GM12878 (cell line): ENCODE data around the gene CACFD1. TPM values are rescaled to one million over a fixed set of nuclear protein-coding genes. Genes with fewer than 3 reads are reported as not detected.

Experiments used
- ATAC-seq: fragments of 200-7000 bp; cut with Tn5 transposase; 3 replicates; pipeline ENCODE4 v1.9.1; 2020; ENCODE audit warnings: mild to moderate bottlenecking, moderate library complexity
- BruUV-seq: library from RNA; stranded (reverse); fragments of 400-500 nt; replicated peaks from 2 replicates; lab custom pipeline; 2021; lab: Mats Ljungman, UMichigan
- CTCF ChIA-PET: fragments of 300-600 bp; sonication (Branson Sonifier 250); formaldehyde crosslinking; extraction: SDS; loops from one replicate; lab custom pipeline; 2021; ENCODE audit warnings: inconsistent platforms; lab: Yijun Ruan, JAX
- POLR2A ChIA-PET: fragments of 350-600 bp; formaldehyde crosslinking; extraction: SDS; loops from one replicate; lab custom pipeline; 2021; ENCODE audit warnings: inconsistent platforms; lab: Charles Lee
- RAD21 ChIA-PET: fragments of 300-600 bp; sonication (Branson Sonifier 250); formaldehyde crosslinking; loops from one replicate; lab custom pipeline; 2023; ENCODE audit warnings: antibody characterized with exemption; ENCODE audit not compliant: unreplicated experiment; lab: Charles Lee
- SMC1A ChIA-PET: fragments of 300-600 bp; sonication (Branson Sonifier 250); formaldehyde crosslinking; loops from one replicate; lab custom pipeline; 2023; ENCODE audit not compliant: unreplicated experiment, uncharacterized antibody; lab: Charles Lee
- DNase-seq: peaks from one replicate; pipeline ENCODE4 v3.0.0-alpha.2; 2011; ENCODE audit warnings: low read depth, low spot score
- FAIRE-seq: peaks from 3 replicates; lab custom pipeline; 2011; peaks lifted over from hg19 to GRCh38; lab: Jason Lieb, UNC
- H2AFZ ChIP-seq: 2 replicates; pipeline ENCODE4 v1.6.0; 2011; ENCODE audit warnings: low read depth, low read length, control low read depth; ENCODE audit not compliant: control insufficient read depth
- H3K27ac ChIP-seq: 2 replicates; pipeline ENCODE4 v1.5.1; 2011; ENCODE audit warnings: control low read depth; ENCODE audit not compliant: control insufficient read depth, insufficient read depth
- H3K27me3 ChIP-seq, 2 experiments: replicated peaks in 1 of 2; 2 replicates each; pipeline versions ENCODE4 v1.6.0 to v1.6.1; 2011; ENCODE audit warnings: low read length in 1 of 2; ENCODE audit not compliant: control insufficient read depth in 2 of 2, insufficient read depth in 2 of 2
- H3K36me3 ChIP-seq, 2 experiments: 2 replicates each; pipeline ENCODE4 v1.5.1; 2011; ENCODE audit warnings: low read length in 1 of 2; ENCODE audit not compliant: control insufficient read depth in 2 of 2, insufficient read depth in 2 of 2
- H3K4me1 ChIP-seq: 2 replicates; pipeline ENCODE4 v1.6.1; 2011; ENCODE audit warnings: mild to moderate bottlenecking, low read length, moderate library complexity, mixed read lengths; ENCODE audit not compliant: control insufficient read depth, insufficient read depth
- H3K4me2 ChIP-seq: 2 replicates; pipeline ENCODE4 v1.6.0; 2011; ENCODE audit warnings: control low read depth; ENCODE audit not compliant: control insufficient read depth, insufficient read depth
- H3K4me3 ChIP-seq: fragments of 200-600 bp; sonication (generic); 2 replicates; pipeline ENCODE4 v1.5.1; 2016
- H3K79me2 ChIP-seq: 2 replicates; pipeline ENCODE4 v1.6.0; 2011; ENCODE audit warnings: low read length; ENCODE audit not compliant: control insufficient read depth, insufficient read depth
- H3K9ac ChIP-seq: 2 replicates; pipeline ENCODE4 v1.8.0; 2011; ENCODE audit warnings: low read length, control low read depth, mixed read lengths; ENCODE audit not compliant: control insufficient read depth, insufficient read depth
- H3K9me3 ChIP-seq: replicated peaks from 3 replicates; pipeline ENCODE4 v1.5.1; 2011; ENCODE audit warnings: mild to moderate bottlenecking, low read length; ENCODE audit not compliant: control insufficient read depth, insufficient read depth
- H4K20me1 ChIP-seq: 2 replicates; pipeline ENCODE4 v1.6.0; 2011; ENCODE audit not compliant: control insufficient read depth, insufficient read depth
- ATF3 ChIP-seq: IDR thresholded peaks from 2 replicates; pipeline ENCODE4 v1.6.1; 2011; ENCODE audit warnings: low read depth, mild to moderate bottlenecking, low read length, moderate library complexity, borderline replicate concordance; ENCODE audit errors: extremely low read depth
- BRCA1 ChIP-seq: IDR thresholded peaks from 2 replicates; pipeline ENCODE4 v1.6.1; 2011; ENCODE audit warnings: low read depth, low read length, improper control_type of control experiment
- GATAD2B ChIP-seq: fragments of 450-650 bp; conservative IDR thresholded peaks from 2 replicates; pipeline ENCODE4 v1.6.1; 2017; ENCODE audit warnings: low read depth, mild to moderate bottlenecking, moderate library complexity
- MEF2B ChIP-seq: fragments of 450-650 bp; IDR thresholded peaks from 2 replicates; pipeline ENCODE4 v1.6.1; 2018; ENCODE audit warnings: mild to moderate bottlenecking, moderate library complexity; ENCODE audit not compliant: partially characterized antibody, poor library complexity, severe bottlenecking
- PAX8 ChIP-seq: fragments of 450-650 bp; IDR thresholded peaks from 2 replicates; pipeline ENCODE4 v1.6.1; 2017; ENCODE audit warnings: mild to moderate bottlenecking, moderate library complexity
- PKNOX1 ChIP-seq: fragments of 450-650 bp; IDR thresholded peaks from 2 replicates; pipeline ENCODE4 v1.6.1; 2016; ENCODE audit warnings: mild to moderate bottlenecking
- POLR2AphosphoS5 ChIP-seq: IDR thresholded peaks from 2 replicates; pipeline ENCODE4 v1.6.1; 2011; ENCODE audit warnings: mild to moderate bottlenecking, low read length, inconsistent platforms
- SKIL ChIP-seq: fragments of 450-650 bp; IDR thresholded peaks from 2 replicates; pipeline ENCODE4 v1.6.1; 2017; ENCODE audit warnings: mild to moderate bottlenecking, low read depth, inconsistent platforms; ENCODE audit not compliant: poor library complexity, severe bottlenecking
- SMAD5 ChIP-seq: IDR thresholded peaks from 2 replicates; pipeline ENCODE4 v1.6.1; 2016; ENCODE audit warnings: antibody characterized with exemption, low read depth
- TAF1 ChIP-seq: IDR thresholded peaks from 2 replicates; pipeline ENCODE4 v1.6.1; 2011; ENCODE audit warnings: mild to moderate bottlenecking, low read depth, low read length, borderline replicate concordance
- ZBTB33 ChIP-seq: fragments of 450-650 bp; IDR thresholded peaks from 2 replicates; pipeline ENCODE4 v1.6.1; 2017; ENCODE audit warnings: mild to moderate bottlenecking
- ZNF274 ChIP-seq: IDR thresholded peaks from one replicate; pipeline ENCODE4 v1.8.0; 2011; ENCODE audit not compliant: insufficient read length, insufficient read depth
- WGBS: methylation state at CpG from one replicate; pipeline ENCODE4 v1.1.6; 2016; ENCODE audit warnings: low lambda C conversion rate; ENCODE audit not compliant: insufficient replicate concordance, insufficient coverage; ENCODE audit errors: missing lambda C conversion rate; 5-methylcytosine and 5-hydroxymethylcytosine counted together
- in situ Hi-C: fragments of 300-500 bp; cut with MboI; formaldehyde crosslinking; loops from 9 replicates; pipeline ENCODE4 v1.14.3; 2018; ENCODE audit warnings: mixed read lengths
- intact Hi-C: fragments of 100-400 bp; cut with micrococcal nuclease; formaldehyde crosslinking; loops from one replicate; pipeline ENCODE4 v1.14.2; 2022; ENCODE audit not compliant: unreplicated experiment
- polyA plus RNA-seq, 11 experiments: library from polyadenylated mRNA; depleted of rRNA in 4 of 11; unstranded in 6 of 11; stranded (reverse) in 5 of 11; fragments of >200 nt; fragmentation: Nextera tagmentation in 4 of 11; fragmentation: Illumina TruSeq in 1 of 11; extraction: Ambion mirVana in 4 of 11; extraction: Trizol in 1 of 11; gene quantifications; 1 replicate in 1 of 11; 2 replicates in 10 of 11; pipeline versions ENCODE4 v1.2.1 to v1.2.3, GENCODE V29; 2011 to 2016; ENCODE audit warnings: inconsistent platforms in 2 of 11, missing spikeins in 2 of 11, low read depth in 1 of 11
- total RNA-seq, 4 experiments: library from RNA; depleted of rRNA in 3 of 4; stranded (reverse); fragments of >200 nt in 3 of 4; fragmentation: Illumina TruSeq in 1 of 4; extraction: Trizol in 1 of 4; gene quantifications; 2 replicates each; pipeline versions ENCODE4 v1.2.1 to v1.2.3, GENCODE V29; 2013 to 2021
- TF ChIP-seq, protein P1 (sequence below): fragments of 450-650 bp; IDR thresholded peaks from 2 replicates; pipeline ENCODE4 v1.6.1; 2017; ENCODE audit warnings: mild to moderate bottlenecking, moderate library complexity

The CACFD1 gene
- total and polyA plus RNA-seq, 10 of the 15 experiments (the other 5 are each of a cell fraction or from before 2014, with no cell fraction given): 0.09 to 5.8 (median 1.4) TPM; not detected in 1

DNA sequence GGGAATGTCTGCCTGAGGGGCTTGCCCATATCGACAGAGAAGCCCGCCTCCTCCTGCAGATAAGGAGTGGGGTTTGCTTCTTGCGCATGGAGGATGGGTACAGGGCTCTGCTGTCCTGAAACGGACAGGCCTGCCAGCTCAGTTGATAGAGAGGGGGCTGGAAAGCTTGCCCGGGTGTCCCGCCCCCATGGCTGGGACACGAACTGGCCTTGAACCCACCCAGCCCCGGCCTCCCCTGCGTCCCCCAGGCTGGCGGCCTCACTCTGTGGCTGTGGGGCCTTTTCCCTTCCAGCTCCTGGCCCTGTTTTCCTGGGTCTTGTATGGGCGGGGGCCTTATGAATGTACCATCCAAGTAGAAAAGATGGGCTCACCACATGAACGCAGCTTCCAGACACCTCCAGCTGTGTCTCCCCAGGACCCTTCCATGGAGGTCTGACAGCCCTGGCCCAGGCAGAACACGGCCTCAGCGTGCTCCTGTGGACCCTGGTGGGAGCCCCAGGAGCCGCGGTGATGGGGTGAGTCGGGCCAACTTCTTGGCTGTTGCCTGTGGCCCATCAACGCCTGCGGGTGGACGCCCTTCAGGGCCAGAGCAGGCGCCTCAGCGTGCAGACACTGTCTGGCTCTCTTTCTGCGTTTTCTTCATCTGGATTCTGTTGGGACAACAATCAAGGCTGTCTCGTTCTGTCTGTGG lies 35.0 kb downstream of the CACFD1 start:
- Histone ChIP-seq H3K27me3 (peaks cover 0 to 1% of the 10 kb centered on the region in 2 experiments; a peak in 1 of 4 replicates), H3K4me1 (no peaks in the 10 kb centered on the region), H3K4me3 (no peak overlapping the region), H3K36me3 (no peaks in the 10 kb centered on the region), H2AFZ (no peak overlapping the region), H4K20me1 (no peaks in the 10 kb centered on the region)
- ATAC-seq (no peak), DNase-seq (no peak)
- no TSS peak for BruUV-seq
- SMC1A ChIA-PET: interaction anchor here (1.5 kb wide), 1 partner anchor 8 kb away, joined by 3 read pairs; no protein-coding TSS in a partner anchor
- TF ChIP-seq ZBTB33 (no peak), SKIL (no peak), GATAD2B (no peak), SMAD5 (no peak), PAX8 (no peak), ZNF274 (no peak), BRCA1 (no peak), POLR2AphosphoS5 (no peak), PKNOX1 (no peak), ATF3 (no peak), MEF2B (no peak), TAF1 (no peak)
- TF ChIP-seq, protein P1, sequence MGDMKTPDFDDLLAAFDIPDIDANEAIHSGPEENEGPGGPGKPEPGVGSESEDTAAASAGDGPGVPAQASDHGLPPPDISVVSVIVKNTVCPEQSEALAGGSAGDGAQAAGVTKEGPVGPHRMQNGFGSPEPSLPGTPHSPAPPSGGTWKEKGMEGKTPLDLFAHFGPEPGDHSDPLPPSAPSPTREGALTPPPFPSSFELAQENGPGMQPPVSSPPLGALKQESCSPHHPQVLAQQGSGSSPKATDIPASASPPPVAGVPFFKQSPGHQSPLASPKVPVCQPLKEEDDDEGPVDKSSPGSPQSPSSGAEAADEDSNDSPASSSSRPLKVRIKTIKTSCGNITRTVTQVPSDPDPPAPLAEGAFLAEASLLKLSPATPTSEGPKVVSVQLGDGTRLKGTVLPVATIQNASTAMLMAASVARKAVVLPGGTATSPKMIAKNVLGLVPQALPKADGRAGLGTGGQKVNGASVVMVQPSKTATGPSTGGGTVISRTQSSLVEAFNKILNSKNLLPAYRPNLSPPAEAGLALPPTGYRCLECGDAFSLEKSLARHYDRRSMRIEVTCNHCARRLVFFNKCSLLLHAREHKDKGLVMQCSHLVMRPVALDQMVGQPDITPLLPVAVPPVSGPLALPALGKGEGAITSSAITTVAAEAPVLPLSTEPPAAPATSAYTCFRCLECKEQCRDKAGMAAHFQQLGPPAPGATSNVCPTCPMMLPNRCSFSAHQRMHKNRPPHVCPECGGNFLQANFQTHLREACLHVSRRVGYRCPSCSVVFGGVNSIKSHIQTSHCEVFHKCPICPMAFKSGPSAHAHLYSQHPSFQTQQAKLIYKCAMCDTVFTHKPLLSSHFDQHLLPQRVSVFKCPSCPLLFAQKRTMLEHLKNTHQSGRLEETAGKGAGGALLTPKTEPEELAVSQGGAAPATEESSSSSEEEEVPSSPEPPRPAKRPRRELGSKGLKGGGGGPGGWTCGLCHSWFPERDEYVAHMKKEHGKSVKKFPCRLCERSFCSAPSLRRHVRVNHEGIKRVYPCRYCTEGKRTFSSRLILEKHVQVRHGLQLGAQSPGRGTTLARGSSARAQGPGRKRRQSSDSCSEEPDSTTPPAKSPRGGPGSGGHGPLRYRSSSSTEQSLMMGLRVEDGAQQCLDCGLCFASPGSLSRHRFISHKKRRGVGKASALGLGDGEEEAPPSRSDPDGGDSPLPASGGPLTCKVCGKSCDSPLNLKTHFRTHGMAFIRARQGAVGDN: no peak
- TF ChIP-seq, all 136 proteins: peak for 0
- H3K79me2 ChIP-seq: no peaks in the 10 kb centered on the region
- no peak for FAIRE-seq
- H3K27ac ChIP-seq: no peak overlapping the region
- CTCF ChIA-PET: interaction anchor here (1.1 to 2.1 kb wide), 4 partner anchors 8 to 313 kb away, joined by 4 to 5 read pairs (median 4); no protein-coding TSS in a partner anchor
- intact Hi-C loops: no loop called here
- 59% methylated on average over 22 of the region's 24 CpGs for WGBS
- in situ Hi-C loops: no loop called here
- RAD21 ChIA-PET: no interaction called here
- no peaks in the 10 kb centered on the region for H3K9me3 ChIP-seq
- H3K9ac ChIP-seq: no peak overlapping the region
- POLR2A ChIA-PET: no interaction called here
- no peak overlapping the region for H3K4me2 ChIP-seq
